ENCODE data around the gene DCC. TPM values are rescaled to one million over a fixed set of nuclear protein-coding genes. Genes with fewer than 3 reads are reported as not detected.

Gene DCC
- total and polyA plus RNA-seq, 2 of the 8 experiments (the other 6 are each of a cell fraction or from before 2014, with no cell fraction given): 0.14 to 1.4 TPM

- Histone ChIP-seq H3K79me1 (ENCODE audit: low read depth, low read length) (no peaks in the 10 kb centered on the region), H3K56ac (replicated peaks; ENCODE audit: insufficient read length, low read depth, low read length) (no peak overlapping the region), H3K4me3 (ENCODE audit: extremely low read depth in 1 of 4, insufficient read depth in 2 of 4, low read depth in 3 of 4, low read length in 4 of 4) (no peak overlapping the region), H3K9me3 (ENCODE audit: insufficient read depth in 2 of 2, low read depth in 1 of 2, low read length in 1 of 2) (no peaks in the 10 kb centered on the region), H2AK5ac (ENCODE audit: low read depth, low read length) (no peak overlapping the region), H3K23me2 (ENCODE audit: low read depth, low read length) (no peaks in the 10 kb centered on the region), H4K91ac (replicated peaks; ENCODE audit: insufficient read length, low read length) (no peak overlapping the region), H2AFZ (ENCODE audit: low read length) (no peak overlapping the region), H3K4ac (replicated peaks; ENCODE audit: insufficient read length, low read depth, low read length) (no peak overlapping the region), H4K20me1 (replicated peaks in 1 of 2; ENCODE audit: control insufficient read depth in 1 of 2, insufficient read depth in 2 of 2, low read length in 2 of 2) (no peaks in the 10 kb centered on the region), H2BK12ac (ENCODE audit: low read depth, low read length) (no peak overlapping the region), H3K18ac (ENCODE audit: extremely low read depth, low read length) (no peak overlapping the region), H4K5ac (ENCODE audit: insufficient read length, low read depth, low read length) (no peak overlapping the region), H4K8ac (ENCODE audit: extremely low read depth, insufficient read depth, low read length) (no peak overlapping the region), H2BK15ac (ENCODE audit: low read length) (no peak overlapping the region), H3K9ac (replicated peaks in 1 of 4; ENCODE audit: extremely low read depth in 1 of 4, low read depth in 3 of 4, low read length in 3 of 4) (no peak overlapping the region), H2BK5ac (ENCODE audit: low read depth, low read length) (no peak overlapping the region), H3K79me2 (ENCODE audit: control insufficient read depth in 1 of 2, insufficient read depth in 2 of 2, low read length in 2 of 2) (no peaks in the 10 kb centered on the region), H2BK120ac (replicated peaks; ENCODE audit: low read depth, low read length) (no peak overlapping the region), H3K4me2 (ENCODE audit: insufficient read depth in 1 of 2, low read depth in 2 of 2, low read length in 2 of 2) (no peak overlapping the region), H3K27ac (ENCODE audit: low read depth, low read length) (no peak overlapping the region), H3K14ac (ENCODE audit: insufficient read length) (no peak overlapping the region), H3K23ac (ENCODE audit: insufficient read length) (no peak overlapping the region), H3K36me3 (ENCODE audit: control insufficient read depth in 2 of 4, insufficient read depth in 4 of 4, low read length in 3 of 4) (no peaks in the 10 kb centered on the region), H2BK20ac (ENCODE audit: low read length) (no peak overlapping the region), H3K27me3 (replicated peaks in 1 of 4; ENCODE audit: control insufficient read depth in 3 of 4, extremely low read depth in 1 of 4, insufficient read depth in 3 of 4, low read length in 3 of 4) (peaks cover 15 to 48% (median 32%) of the 10 kb centered on the region in 4 experiments), H3K4me1 (replicated peaks in 1 of 4; ENCODE audit: control insufficient read depth in 3 of 4, insufficient read depth in 4 of 4, low read length in 3 of 4) (no peaks in the 10 kb centered on the region)
- 46% methylated on average over 3 of the region's 3 CpGs; no CpG with 5 or more reads in 1 of the 2 experiments for WGBS, 2 experiments (ENCODE audit: extremely low coverage in 1 of 2, insufficient coverage in 1 of 2, insufficient read length in 1 of 2, insufficient replicate concordance in 2 of 2, low coverage in 1 of 2, low lambda C conversion rate in 2 of 2, missing lambda C conversion rate in 1 of 2)
- TF ChIP-seq RXRA (IDR thresholded peaks at IDR 0.05; ENCODE audit: insufficient read depth, low read depth, low read length) (peak; percentile 100), PHF8 (conservative IDR thresholded peaks at IDR 0.05; ENCODE audit: low read depth, low read length) (no peak), KDM1A (IDR thresholded peaks at IDR 0.05; ENCODE audit: borderline replicate concordance, low read length) (no peak), EGR1 (IDR thresholded peaks at IDR 0.05; ENCODE audit: borderline replicate concordance, low read depth, low read length) (no peak), SP1 (IDR thresholded peaks at IDR 0.05; ENCODE audit: low read depth, low read length) (peak; percentile 37; the same call in 1 of the 2 replicates), RAD21 (IDR thresholded peaks at IDR 0.05 in 1 of 2, conservative IDR thresholded peaks at IDR 0.05 in 1 of 2; ENCODE audit: low read depth in 2 of 2, low read length in 2 of 2) (peak in 1 of 2 experiments; percentile 23; a peak in 2 of 4 replicates), CTCF (IDR thresholded peaks at IDR 0.05; ENCODE audit: control extremely low read depth in 1 of 3, insufficient read depth in 1 of 3, low read depth in 1 of 3, low read length in 3 of 3) (peak in 1 of 3 experiments; percentile 18; a peak in 1 of 4 replicates), BACH1 (IDR thresholded peaks at IDR 0.05; ENCODE audit: low read length) (no peak)
- ChIA-PET POLR2A (ENCODE audit: partially characterized antibody) (no interaction called here), CTCF (ENCODE audit: partially characterized antibody) (interaction anchor here (0.6 to 1.3 kb wide), 3 partner anchors 76 to 171 kb away, joined by 3 to 4 read pairs (median 3); no protein-coding TSS in a partner anchor)
- DNase-seq (ENCODE audit: low read depth in 1 of 2, low spot score in 2 of 2) (no peak), FAIRE-seq (no peak)
Observed at GRCh38 chr18:52826994-52827393, 487.0 kb downstream of the DCC start.

Data from H1 (cell line).